GM23338 (cell line): ENCODE results near the gene SLC40A1. TPM values are rescaled to one million over a fixed set of nuclear protein-coding genes. Genes with fewer than 3 reads are reported as not detected.

Experiments
- ATAC-seq: fragments of 200-7000 bp; cut with Tn5 transposase; 3 replicates; pipeline ENCODE4 v1.9.1; 2020
- DNase-seq: peaks from one replicate; pipeline ENCODE4 v3.0.0-alpha.2; 2015; ENCODE audit warnings: low spot score
- H2AFZ ChIP-seq: fragments of 200-600 bp; sonication (generic); 2 replicates; pipeline ENCODE4 v1.8.0; 2016; ENCODE audit warnings: antibody characterized with exemption, mild to moderate bottlenecking, moderate library complexity
- H3F3A ChIP-seq: fragments of 200-600 bp; sonication (generic); replicated peaks from 2 replicates; pipeline ENCODE4 v1.8.0; 2017; ENCODE audit warnings: antibody characterized with exemption, mixed run types, low read depth
- H3K27ac ChIP-seq: fragments of 200-600 bp; sonication (generic); 2 replicates; pipeline ENCODE4 v1.6.1; 2016; ENCODE audit warnings: low read depth
- H3K27me3 ChIP-seq: fragments of 200-600 bp; sonication (generic); 2 replicates; pipeline ENCODE4 v1.8.0; 2016; ENCODE audit warnings: mild to moderate bottlenecking, mixed run types, moderate library complexity; ENCODE audit not compliant: insufficient read depth
- H3K36me3 ChIP-seq: fragments of 200-600 bp; sonication (generic); 2 replicates; pipeline ENCODE4 v1.8.0; 2016; ENCODE audit warnings: mild to moderate bottlenecking; ENCODE audit not compliant: insufficient read depth
- H3K4me1 ChIP-seq: fragments of 200-600 bp; sonication (generic); 2 replicates; pipeline ENCODE4 v1.8.0; 2016; ENCODE audit warnings: mild to moderate bottlenecking, moderate library complexity; ENCODE audit not compliant: insufficient read depth
- H3K4me2 ChIP-seq: fragments of 200-600 bp; sonication (generic); 2 replicates; pipeline ENCODE4 v1.7.1; 2017; ENCODE audit warnings: mixed run types
- H3K4me3 ChIP-seq: fragments of 200-600 bp; sonication (generic); 2 replicates; pipeline ENCODE4 v1.6.1; 2016; ENCODE audit warnings: mixed run types
- H3K79me2 ChIP-seq: fragments of 200-600 bp; sonication (generic); replicated peaks from 2 replicates; pipeline ENCODE4 v1.8.0; 2017; ENCODE audit warnings: mild to moderate bottlenecking; ENCODE audit not compliant: insufficient read depth
- H3K9me2 ChIP-seq: fragments of 200-600 bp; sonication (generic); 2 replicates; pipeline ENCODE4 v1.8.0; 2017; ENCODE audit not compliant: insufficient read depth
- H4K20me1 ChIP-seq: fragments of 200-600 bp; sonication (generic); replicated peaks from 2 replicates; pipeline ENCODE4 v1.8.0; 2017; ENCODE audit warnings: mild to moderate bottlenecking; ENCODE audit not compliant: insufficient read depth
- H3K27ac Mint-ChIP-seq: 2 replicates; pipeline ENCODE4 v1.8.0; 2020; ENCODE audit warnings: inconsistent platforms, mild to moderate bottlenecking, moderate library complexity, mixed read lengths
- H3K27me3 Mint-ChIP-seq: 3 replicates; pipeline ENCODE4 v1.8.0; 2022; ENCODE audit warnings: low read depth, mild to moderate bottlenecking, moderate library complexity, mixed read lengths, inconsistent platforms; ENCODE audit not compliant: insufficient read depth, poor library complexity
- H3K36me3 Mint-ChIP-seq: 3 replicates; pipeline ENCODE4 v1.8.0; 2021; ENCODE audit warnings: low read depth, mild to moderate bottlenecking, inconsistent platforms, moderate library complexity, mixed read lengths
- H3K4me1 Mint-ChIP-seq: 3 replicates; pipeline ENCODE4 v1.8.0; 2020; ENCODE audit warnings: mild to moderate bottlenecking, inconsistent platforms, mixed read lengths
- H3K4me3 Mint-ChIP-seq: 3 replicates; pipeline ENCODE4 v1.8.0; 2021; ENCODE audit warnings: moderate library complexity, mild to moderate bottlenecking, inconsistent platforms, mixed read lengths
- H3K9me3 Mint-ChIP-seq: 3 replicates; pipeline ENCODE4 v1.8.0; 2020; ENCODE audit warnings: moderate library complexity, mild to moderate bottlenecking, inconsistent platforms, mixed read lengths
- CREB1 ChIP-seq: fragments of 250-450 bp; sonication (Bioruptor Pico); IDR thresholded peaks from 2 replicates; pipeline ENCODE4 v1.5.0; 2020; ENCODE audit warnings: low read depth, mild to moderate bottlenecking, moderate library complexity
- CTCF ChIP-seq, 2 experiments: fragments of 200-600 bp in 1 of 2; sonication (generic) in 1 of 2; conservative IDR thresholded peaks; 2 replicates each; pipeline versions ENCODE4 v1.5.1 to v1.6.1; 2016 to 2017; ENCODE audit warnings: antibody characterized with exemption in 2 of 2, low read depth in 2 of 2, mild to moderate bottlenecking in 2 of 2, moderate library complexity in 1 of 2
- ETS1 ChIP-seq: IDR thresholded peaks from 2 replicates; pipeline ENCODE4 v1.6.1; 2016; ENCODE audit warnings: antibody characterized with exemption
- EZH2 ChIP-seq: fragments of 200-600 bp; sonication (generic); IDR thresholded peaks from one replicate; pipeline ENCODE4 v1.8.0; 2017; ENCODE audit warnings: antibody characterized with exemption, mild to moderate bottlenecking, low read depth; ENCODE audit not compliant: unreplicated experiment
- EZH2phosphoT487 ChIP-seq: fragments of 200-600 bp; sonication (generic); IDR thresholded peaks from one replicate; pipeline ENCODE4 v1.8.1; 2018; ENCODE audit warnings: antibody characterized with exemption; ENCODE audit not compliant: unreplicated experiment
- NANOG ChIP-seq: IDR thresholded peaks from 2 replicates; pipeline ENCODE4 v1.6.1; 2016; ENCODE audit warnings: antibody characterized with exemption, borderline replicate concordance
- POLR2AphosphoS5 ChIP-seq: IDR thresholded peaks from 2 replicates; pipeline ENCODE4 v1.6.1; 2016; ENCODE audit warnings: antibody characterized with exemption, low read depth
- REST ChIP-seq: IDR thresholded peaks from one replicate; pipeline ENCODE4 v1.6.1; 2018; ENCODE audit warnings: antibody characterized with exemption; ENCODE audit not compliant: unreplicated experiment
- STAT1 ChIP-seq: IDR thresholded peaks from one replicate; pipeline ENCODE4 v1.6.1; 2016; ENCODE audit warnings: antibody characterized with exemption; ENCODE audit not compliant: unreplicated experiment
- ZNF114 ChIP-seq: fragments of 250-450 bp; sonication (Bioruptor Pico); IDR thresholded peaks from 2 replicates; pipeline ENCODE4 v1.5.0; 2020; ENCODE audit warnings: mild to moderate bottlenecking, moderate library complexity
- polyA plus RNA-seq: library from polyadenylated mRNA; unstranded; fragments of >200 nt; fragmentation: Nextera tagmentation; extraction: Ambion mirVana; gene quantifications from 2 replicates; pipeline ENCODE4 v1.2.1, GENCODE V29; 2016
- total RNA-seq: library from RNA; depleted of rRNA; stranded (reverse); fragments of >200 nt; shearing (Covaris generic); gene quantifications from 2 replicates; pipeline ENCODE4 v1.2.3, GENCODE V29; 2014

Gene SLC40A1
- total and polyA plus RNA-seq, 2 experiments from 2014 or later: 0.08 TPM; not detected in 1

- TF ChIP-seq CREB1 (CRISPR knock-in tag) (no peak), EZH2 (no peak), ZNF114 (CRISPR knock-in tag) (no peak), POLR2AphosphoS5 (no peak), EZH2phosphoT487 (no peak)
Observed at GRCh38 chr2:189533288-189534035, 47.1 kb downstream of the SLC40A1 start (continued).

DNA sequence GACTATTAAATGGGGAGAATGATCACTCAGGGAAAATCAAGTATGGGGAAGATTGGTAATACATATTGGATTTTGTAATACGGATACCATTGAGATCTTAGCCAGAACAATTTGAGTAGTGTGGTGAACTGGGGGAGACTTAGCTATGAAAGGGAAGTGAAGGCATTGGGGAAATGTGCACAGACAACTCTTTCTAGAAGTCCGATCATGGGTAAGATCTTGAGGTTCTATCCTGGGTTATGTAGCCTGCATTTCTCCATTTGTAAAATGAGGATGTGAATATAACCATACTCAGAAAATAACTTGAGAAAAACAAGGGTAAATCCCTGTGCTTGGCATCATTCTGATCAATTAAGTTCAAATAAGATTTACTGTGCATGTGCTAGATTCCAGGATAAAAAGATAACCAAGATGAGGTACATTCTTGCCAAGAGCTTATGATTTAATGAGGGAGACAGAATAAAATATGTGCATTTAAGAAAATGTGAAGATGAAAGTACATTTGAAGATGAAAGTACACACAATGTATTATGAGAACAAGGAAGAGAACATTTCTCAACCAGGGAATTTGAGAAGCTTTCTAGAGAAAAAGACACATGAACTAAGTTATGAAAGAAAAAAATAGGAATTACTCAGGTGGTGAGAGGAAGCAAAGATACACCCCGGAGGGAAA is 49.5 kb downstream of the SLC40A1 start:
- no peak overlapping the region for H2AFZ ChIP-seq
- H3K9me2 ChIP-seq: no peaks in the 10 kb centered on the region
- ATAC-seq (no peak), DNase-seq (no peak)
- TF ChIP-seq POLR2AphosphoS5 (no peak), NANOG (no peak), STAT1 (no peak), ETS1 (no peak), CTCF (conservative IDR thresholded peaks at IDR 0.05; ENCODE audit: low read depth in 2 of 2) (no peak)
- Mint-ChIP-seq H3K4me1 (no peaks in the 10 kb centered on the region), H3K9me3 (no peaks in the 10 kb centered on the region), H3K36me3 (no peaks in the 10 kb centered on the region), H3K27ac (no peak overlapping the region), H3K4me3 (no peak overlapping the region), H3K27me3 (peaks cover 2% of the 10 kb centered on the region)
- H3K4me1 ChIP-seq: no peaks in the 10 kb centered on the region
- no peaks in the 10 kb centered on the region; the same call in 1 of the 2 replicates for H4K20me1 ChIP-seq
- H3K36me3 ChIP-seq: no peaks in the 10 kb centered on the region
- no peaks in the 10 kb centered on the region for H3K27me3 ChIP-seq
- H3K27ac ChIP-seq: no peak overlapping the region
- no peaks in the 10 kb centered on the region for H3F3A ChIP-seq
- H3K79me2 ChIP-seq: no peaks in the 10 kb centered on the region
- no peak overlapping the region for H3K4me2 ChIP-seq
- no peak overlapping the region for H3K4me3 ChIP-seq

DNA sequence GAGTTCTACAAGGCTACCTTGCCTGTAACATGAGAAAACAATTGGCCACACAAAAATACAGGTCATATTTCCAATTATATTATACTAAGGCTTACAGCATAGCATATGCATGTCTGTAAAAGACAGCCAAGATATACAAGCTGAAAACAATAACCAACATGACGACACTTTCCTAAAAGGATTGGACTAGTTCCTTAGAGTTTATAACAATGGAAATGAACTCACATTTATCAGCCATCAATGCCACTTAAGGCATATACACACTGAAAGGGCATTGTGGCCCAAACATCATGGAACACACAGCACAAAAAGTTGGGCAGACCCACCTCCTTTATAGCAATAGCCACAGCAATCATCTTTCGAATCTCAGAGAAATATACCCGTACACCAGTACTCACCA is 52.0 kb downstream of the SLC40A1 start:
- H3K27me3 Mint-ChIP-seq: peaks cover 2% of the 10 kb centered on the region
- Histone ChIP-seq H3K36me3 (no peaks in the 10 kb centered on the region), H3K4me3 (no peak overlapping the region), H3K79me2 (no peaks in the 10 kb centered on the region), H3K9me2 (no peaks in the 10 kb centered on the region), H3F3A (no peaks in the 10 kb centered on the region), H4K20me1 (no peaks in the 10 kb centered on the region; the same call in 1 of the 2 replicates), H2AFZ (no peak overlapping the region), H3K4me2 (no peak overlapping the region), H3K4me1 (no peaks in the 10 kb centered on the region), H3K27ac (no peak overlapping the region), H3K27me3 (no peaks in the 10 kb centered on the region)
- H3K9me3 Mint-ChIP-seq: no peaks in the 10 kb centered on the region
- DNase-seq (no peak), ATAC-seq (no peak)
- H3K27ac Mint-ChIP-seq: no peak overlapping the region
- H3K4me3 Mint-ChIP-seq: no peak overlapping the region
- H3K36me3 Mint-ChIP-seq: no peaks in the 10 kb centered on the region
- no peaks in the 10 kb centered on the region for H3K4me1 Mint-ChIP-seq
- TF ChIP-seq CTCF (conservative IDR thresholded peaks at IDR 0.05; ENCODE audit: low read depth in 2 of 2) (no peak), ETS1 (no peak), STAT1 (no peak), CREB1 (CRISPR knock-in tag) (no peak), NANOG (no peak), REST (no peak)
